Measurements from ENCODE around the gene OR52W1. TPM values are rescaled to one million over a fixed set of nuclear protein-coding genes. Genes with fewer than 3 reads are reported as not detected.

The OR52W1 gene
- total RNA-seq, 2 donors from 2014 or later: not detected

Other genes starting within 250 kb of the OR52W1 start
- gene OR56A5, start 230.7 kb upstream of the OR52W1 start, total RNA-seq: not detected
- gene OR52L1, start 212.2 kb upstream of the OR52W1 start, total RNA-seq: not detected
- gene OR56A4, start 192.3 kb upstream of the OR52W1 start, total RNA-seq: under 1 TPM in 1 of 2 donors, not detected in 1; 0.11 TPM
- under 1 TPM; 0.05 to 0.11 TPM for gene OR56A1, start 168.5 kb upstream of the OR52W1 start, total RNA-seq
- gene OR56B4, start 91.5 kb upstream of the OR52W1 start, total RNA-seq: not detected
- under 1 TPM in 1 of 2 donors, not detected in 1; 0.52 TPM for gene OR52B2, start 28.9 kb upstream of the OR52W1 start, total RNA-seq
- not detected for gene C11orf42, start 6.3 kb downstream of the OR52W1 start, total RNA-seq
- 10 to 100 TPM; 45.6 to 52.2 TPM for gene FHIP1B, start 35.4 kb downstream of the OR52W1 start, total RNA-seq
- not detected for gene CNGA4, start 39.9 kb downstream of the OR52W1 start, total RNA-seq
- not detected for gene CCKBR, start 60.6 kb downstream of the OR52W1 start, total RNA-seq
- under 1 TPM in 1 of 2 donors, not detected in 1; 0.78 TPM for gene CAVIN3, start 121.3 kb downstream of the OR52W1 start, total RNA-seq
- 10 to 100 TPM; 26.4 to 29.1 TPM for gene SMPD1, start 191.2 kb downstream of the OR52W1 start, total RNA-seq
- 10 to 100 TPM; 25.5 to 27.5 TPM for gene APBB1, start 219.9 kb downstream of the OR52W1 start, total RNA-seq
- gene HPX, start 241.8 kb downstream of the OR52W1 start, total RNA-seq: under 1 TPM; 0.76 to 0.92 TPM